HCT116 (cell line): Measurements from ENCODE around the gene CARNS1. TPM values are rescaled to one million over a fixed set of nuclear protein-coding genes. Genes with fewer than 3 reads are reported as not detected.

Source experiments
- ATAC-seq: fragments of 200-7000 bp; cut with Tn5 transposase; 2 replicates; pipeline ENCODE4 v1.9.1; 2020; ENCODE audit warnings: mild to moderate bottlenecking, moderate library complexity
- BruUV-seq: library from RNA; stranded (reverse); fragments of 400-500 nt; replicated peaks from 2 replicates; lab custom pipeline; 2021; lab: Mats Ljungman, UMichigan
- CTCF ChIA-PET: fragments of 300-600 bp; sonication (Branson Sonifier 250); formaldehyde crosslinking; loops from one replicate; lab custom pipeline; 2021; ENCODE audit warnings: antibody characterized with exemption; lab: Charles Lee
- POLR2A ChIA-PET: fragments of 300-600, 350-600 bp; sonication (Branson Sonifier 250); formaldehyde crosslinking; loops from one replicate; lab custom pipeline; 2021; ENCODE audit warnings: antibody characterized with exemption; lab: Charles Lee
- RAD21 ChIA-PET, 2 experiments: fragments of 300-600 bp; sonication (Branson Sonifier 250); formaldehyde crosslinking; loops; one replicate each; lab custom pipeline; 2023; ENCODE audit warnings: low total read pairs in 2 of 2; ENCODE audit not compliant: uncharacterized antibody in 2 of 2, unreplicated experiment in 2 of 2, low non-redundant PET in 1 of 2; lab: Charles Lee
- DNase-seq: peaks from one replicate; pipeline ENCODE4 v3.0.0-alpha.2; 2010; ENCODE audit warnings: low read depth, low spot score
- H2AFZ ChIP-seq: fragments of 200-600 bp; shearing (Covaris generic), sonication (generic); 2 replicates; pipeline ENCODE4 v1.6.1; 2017; ENCODE audit warnings: low read depth, mixed run types, mixed read lengths, antibody characterized with exemption, low read length; ENCODE audit not compliant: poor library complexity, severe bottlenecking
- H3K27ac ChIP-seq: 2 replicates; pipeline ENCODE4 v1.5.1; 2012; ENCODE audit warnings: low read depth, low read length
- H3K27me3 ChIP-seq: fragments of 200-600 bp; sonication (generic); 2 replicates; pipeline ENCODE4 v1.6.1; 2016; ENCODE audit warnings: mixed run types, low read length, mixed read lengths; ENCODE audit not compliant: insufficient read depth
- H3K36me3 ChIP-seq, 2 experiments: fragments of 200-500 bp in 1 of 2; fragments of 200-600 bp in 1 of 2; sonication (Bioruptor generic) in 1 of 2; sonication (generic) in 1 of 2; 2 replicates each; pipeline versions ENCODE4 v1.5.1 to v1.6.1; 2014 to 2016; ENCODE audit warnings: low read length in 2 of 2, inconsistent platforms in 1 of 2, mixed read lengths in 1 of 2, mixed run types in 1 of 2; ENCODE audit not compliant: insufficient read depth in 2 of 2, control insufficient read depth in 1 of 2
- H3K4me1 ChIP-seq, 2 experiments: fragments of 200-600 bp in 1 of 2; sonication (generic) in 1 of 2; 2 replicates each; pipeline versions ENCODE4 v1.5.1 to v1.6.1; 2012 to 2017; ENCODE audit warnings: low read length in 2 of 2, inconsistent platforms in 1 of 2, mild to moderate bottlenecking in 1 of 2, mixed read lengths in 1 of 2, mixed run types in 1 of 2, moderate library complexity in 1 of 2; ENCODE audit not compliant: insufficient read depth in 2 of 2, control insufficient read depth in 1 of 2
- H3K4me2 ChIP-seq: fragments of 200-600 bp; sonication (generic); 2 replicates; pipeline ENCODE4 v1.6.1; 2017; ENCODE audit warnings: mixed run types, low read length, mixed read lengths
- H3K4me3 ChIP-seq, 2 experiments: fragments of 200-600 bp in 1 of 2; sonication (generic) in 1 of 2; replicated peaks in 1 of 2; 2 replicates each; pipeline ENCODE4 v1.5.1; 2011 to 2016; ENCODE audit warnings: low read length in 2 of 2, control low read depth in 1 of 2, low read depth in 1 of 2, mild to moderate bottlenecking in 1 of 2, mixed read lengths in 1 of 2, mixed run types in 1 of 2
- H3K79me2 ChIP-seq: fragments of 200-600 bp; sonication (generic); 2 replicates; pipeline ENCODE4 v1.6.1; 2017; ENCODE audit warnings: mild to moderate bottlenecking, mixed run types, low read length, moderate library complexity, mixed read lengths; ENCODE audit not compliant: insufficient read depth
- H3K9ac ChIP-seq: fragments of 200-600 bp; sonication (generic); 2 replicates; pipeline ENCODE4 v1.6.1; 2016; ENCODE audit warnings: low read length, mixed read lengths
- H3K9me2 ChIP-seq: fragments of 200-600 bp; sonication (generic), shearing (Covaris generic); 2 replicates; pipeline ENCODE4 v1.6.1; 2017; ENCODE audit warnings: mixed run types, mild to moderate bottlenecking, moderate library complexity; ENCODE audit not compliant: insufficient read depth
- H3K9me3 ChIP-seq, 2 experiments: fragments of 200-500 bp in 1 of 2; fragments of 200-600 bp in 1 of 2; sonication (Bioruptor generic) in 1 of 2; sonication (generic) in 1 of 2; 2 replicates each; pipeline ENCODE4 v1.6.1; 2014 to 2017; ENCODE audit warnings: low read length in 2 of 2, mixed read lengths in 2 of 2, inconsistent platforms in 1 of 2, low read depth in 1 of 2, mild to moderate bottlenecking in 1 of 2, mixed run types in 1 of 2, moderate library complexity in 1 of 2; ENCODE audit not compliant: control insufficient read depth in 1 of 2, insufficient read depth in 1 of 2
- H4K20me1 ChIP-seq: fragments of 200-600 bp; sonication (generic), shearing (Covaris generic); 2 replicates; pipeline ENCODE4 v1.6.1; 2017; ENCODE audit warnings: mixed run types, mild to moderate bottlenecking, moderate library complexity; ENCODE audit not compliant: insufficient read depth
- ATF3 ChIP-seq: IDR thresholded peaks from 2 replicates; pipeline ENCODE4 v1.6.1; 2012
- CEBPB ChIP-seq: IDR thresholded peaks from 2 replicates; pipeline ENCODE4 v1.6.1; 2012; ENCODE audit warnings: low read depth
- CTCF ChIP-seq, 3 experiments: fragments of 200-600 bp in 1 of 3; sonication (generic) in 1 of 3; IDR thresholded peaks in 2 of 3; conservative IDR thresholded peaks in 1 of 3; 2 replicates each; pipeline ENCODE4 v1.5.1; 2012 to 2017; ENCODE audit warnings: low read depth in 2 of 3, low read length in 2 of 3, antibody characterized with exemption in 1 of 3, borderline replicate concordance in 1 of 3, control low read depth in 1 of 3, mild to moderate bottlenecking in 1 of 3, mixed read lengths in 1 of 3, mixed run types in 1 of 3, moderate library complexity in 1 of 3; ENCODE audit not compliant: insufficient read depth in 1 of 3
- ELF1 ChIP-seq: IDR thresholded peaks from 2 replicates; pipeline ENCODE4 v1.6.1; 2012; ENCODE audit warnings: low read depth, borderline replicate concordance
- FOSL1 ChIP-seq: IDR thresholded peaks from 2 replicates; pipeline ENCODE4 v1.6.1; 2012; ENCODE audit warnings: low read depth
- MAX ChIP-seq: IDR thresholded peaks from 2 replicates; pipeline ENCODE4 v1.6.1; 2012
- POLR2A ChIP-seq: IDR thresholded peaks from 2 replicates; pipeline ENCODE4 v1.7.0; 2011; ENCODE audit warnings: borderline replicate concordance; ENCODE audit not compliant: insufficient read depth, insufficient read length; ENCODE audit errors: extremely low read depth
- POLR2AphosphoS5 ChIP-seq: IDR thresholded peaks from 2 replicates; pipeline ENCODE4 v1.6.1; 2011; ENCODE audit warnings: mild to moderate bottlenecking, low read depth, low read length, moderate library complexity
- RAD21 ChIP-seq: IDR thresholded peaks from 2 replicates; pipeline ENCODE4 v1.6.1; 2012; ENCODE audit warnings: low read depth, mild to moderate bottlenecking
- TCF7L2 ChIP-seq: IDR thresholded peaks from 2 replicates; pipeline ENCODE4 v1.7.0; 2011; ENCODE audit warnings: borderline replicate concordance, inconsistent platforms; ENCODE audit not compliant: insufficient read depth, insufficient read length; ENCODE audit errors: extremely low read depth
- YY1 ChIP-seq: IDR thresholded peaks from 2 replicates; pipeline ENCODE4 v1.6.1; 2011; ENCODE audit warnings: low read length, low read depth, moderate library complexity, mild to moderate bottlenecking; ENCODE audit not compliant: insufficient replicate concordance; ENCODE audit errors: extremely low read depth
- ZBTB33 ChIP-seq: IDR thresholded peaks from 2 replicates; pipeline ENCODE4 v1.6.1; 2011; ENCODE audit warnings: mild to moderate bottlenecking, low read length, moderate library complexity; ENCODE audit not compliant: insufficient replicate concordance; ENCODE audit errors: extremely low read depth
- intact Hi-C: fragments of 100-400 bp; cut with micrococcal nuclease; formaldehyde crosslinking; loops from 2 replicates; pipeline ENCODE4 v1.10.0; 2022
- total RNA-seq: library from RNA; stranded (reverse); gene quantifications from one replicate; pipeline ENCODE4 v1.2.1, GENCODE V29; 2021; ENCODE audit not compliant: unreplicated experiment

CARNS1 gene
- total RNA-seq, 1 experiment from 2014 or later, result 1.0 TPM

- peak in 2 of 3 experiments; percentile 32 to 41; a peak in 3 of 6 replicates for TF ChIP-seq CTCF (IDR thresholded peaks at IDR 0.05 in 2 of 3, conservative IDR thresholded peaks at IDR 0.05 in 1 of 3; ENCODE audit: borderline replicate concordance in 1 of 3, insufficient read depth in 1 of 3, low read depth in 2 of 3, low read length in 2 of 3)
These were observed 41.6 kb upstream of the CARNS1 start (continued) for GRCh38 chr11:67373648-67374570.

GRCh38 chr11:67374571-67375281, 40.8 kb upstream of the CARNS1 start:
- Histone ChIP-seq H3K36me3 (no peaks in the 10 kb centered on the region), H3K9me3 (no peaks in the 10 kb centered on the region), H3K4me3 (peak overlapping the region; percentile 64 to 83), H3K9ac (peak overlapping the region; percentile 100), H3K9me2 (no peaks in the 10 kb centered on the region), H3K4me2 (peak overlapping the region; percentile 88), H3K79me2 (peaks cover 31% of the 10 kb centered on the region), H3K4me1 (peaks cover 66 to 84% of the 10 kb centered on the region in 2 experiments), H4K20me1 (no peaks in the 10 kb centered on the region), H3K27ac (peak overlapping the region; percentile 100), H3K27me3 (no peaks in the 10 kb centered on the region), H2AFZ (no peak overlapping the region)
- BruUV-seq, result TSS peak; percentile 96
- POLR2A ChIA-PET, result interaction anchor here (0.7 to 15.1 kb wide), 6 partner anchors 12 to 113 kb away, joined by 3 to 210 read pairs (median 4); partner anchors contain the start of genes POLD4 and PPP1CA
- peak; percentile 10 for ATAC-seq
- intact Hi-C loops, result loop anchor here (1.0 kb wide), 1 partner anchor 17 kb away; no protein-coding TSS in a partner anchor
- CTCF ChIA-PET, result interaction anchor here (0.7 to 15.5 kb wide), 5 partner anchors 7 to 28 kb away, joined by 4 to 456 read pairs (median 9); partner anchors contain the start of gene POLD4
- DNase-seq, result no peak
- RAD21 ChIA-PET, result interaction anchor here (0.5 to 1.6 kb wide), 3 partner anchors 7 to 23 kb away, joined by 3 to 7 read pairs (median 6); no protein-coding TSS in a partner anchor
- TF ChIP-seq RAD21 (no peak), POLR2A (no peak), ELF1 (no peak), FOSL1 (no peak), MAX (no peak), ATF3 (no peak), CEBPB (no peak), TCF7L2 (no peak), POLR2AphosphoS5 (no peak), YY1 (no peak), ZBTB33 (no peak)
